HFF-Myc (cell line): ENCODE data around the gene CCDC149.

Experiments used
- DNase-seq: peaks from one replicate; pipeline ENCODE4 v3.0.0-alpha.2; 2011; ENCODE audit warnings: low read depth; ENCODE audit errors: extremely low read depth
- H3K4me3 ChIP-seq: replicated peaks from 2 replicates; pipeline ENCODE4 v1.5.1; 2011; ENCODE audit warnings: low read depth, mild to moderate bottlenecking, control low read depth, low read length
- CTCF ChIP-seq: IDR thresholded peaks from 2 replicates; pipeline ENCODE4 v1.5.1; 2012; ENCODE audit warnings: mild to moderate bottlenecking, low read depth, low read length, control low read depth; ENCODE audit errors: missing control alignments

The CCDC149 gene

GRCh38 chr4:24835696-24836095 is 77.1 kb downstream of the CCDC149 start:
- no peak for DNase-seq
- no peak for TF ChIP-seq CTCF
- H3K4me3 ChIP-seq: no peak overlapping the region

GRCh38 chr4:24831637-24832036 is 81.2 kb downstream of the CCDC149 start:
- TF ChIP-seq CTCF: no peak
- DNase-seq: no peak
- H3K4me3 ChIP-seq: no peak overlapping the region

GRCh38 chr4:24824720-24825119 is 88.1 kb downstream of the CCDC149 start:
- no peak for TF ChIP-seq CTCF
- DNase-seq: no peak
- no peak overlapping the region for H3K4me3 ChIP-seq

GRCh38 chr4:24820541-24820940 is 92.3 kb downstream of the CCDC149 start:
- H3K4me3 ChIP-seq: no peak overlapping the region
- DNase-seq: no peak
- no peak for TF ChIP-seq CTCF

GRCh38 chr4:24816797-24817196 is 96.0 kb downstream of the CCDC149 start:
- DNase-seq: no peak
- no peak for TF ChIP-seq CTCF
- H3K4me3 ChIP-seq: no peak overlapping the region

GRCh38 chr4:24813732-24814131 is 99.1 kb downstream of the CCDC149 start:
- no peak for TF ChIP-seq CTCF
- no peak for DNase-seq
- no peak overlapping the region for H3K4me3 ChIP-seq

GRCh38 chr4:24810871-24811631 is 101.8 kb downstream of the CCDC149 start:
- no peak for DNase-seq
- H3K4me3 ChIP-seq: no peak overlapping the region
- TF ChIP-seq CTCF: no peak
